Cardiac septum (tissue), 1 donor: ENCODE measurements around the gene MYBPC2. TPM values are rescaled to one million over a fixed set of nuclear protein-coding genes. Genes with fewer than 3 reads are reported as not detected.
"Not testable (repeated sequence)": the region's sequence is repeated elsewhere in the genome, so short reads cannot be mapped to it uniquely, and the experiment has no call there.

Source experiments
- DNase-seq: peaks from one replicate; pipeline ENCODE4 v3.0.0-alpha.2; 2020; ENCODE audit warnings: low spot score
- intact Hi-C: fragments of 100-400 bp; cut with DNase I; formaldehyde crosslinking; loops from one replicate; pipeline ENCODE4 v1.14.0; 2022
- total RNA-seq: library from RNA; stranded (reverse); fragmentation: NEBNext Ultra II Directional; extraction: Animal tissue kit (Norgen Biotek cat#: 25700); gene quantifications from one replicate; pipeline ENCODE4 v1.2.1, GENCODE V29; 2021
- donor health status: DM: no; HTN: no; CAD: no.

The MYBPC2 gene
- total RNA-seq, 1 donor from 2014 or later, result not detected

DNA sequence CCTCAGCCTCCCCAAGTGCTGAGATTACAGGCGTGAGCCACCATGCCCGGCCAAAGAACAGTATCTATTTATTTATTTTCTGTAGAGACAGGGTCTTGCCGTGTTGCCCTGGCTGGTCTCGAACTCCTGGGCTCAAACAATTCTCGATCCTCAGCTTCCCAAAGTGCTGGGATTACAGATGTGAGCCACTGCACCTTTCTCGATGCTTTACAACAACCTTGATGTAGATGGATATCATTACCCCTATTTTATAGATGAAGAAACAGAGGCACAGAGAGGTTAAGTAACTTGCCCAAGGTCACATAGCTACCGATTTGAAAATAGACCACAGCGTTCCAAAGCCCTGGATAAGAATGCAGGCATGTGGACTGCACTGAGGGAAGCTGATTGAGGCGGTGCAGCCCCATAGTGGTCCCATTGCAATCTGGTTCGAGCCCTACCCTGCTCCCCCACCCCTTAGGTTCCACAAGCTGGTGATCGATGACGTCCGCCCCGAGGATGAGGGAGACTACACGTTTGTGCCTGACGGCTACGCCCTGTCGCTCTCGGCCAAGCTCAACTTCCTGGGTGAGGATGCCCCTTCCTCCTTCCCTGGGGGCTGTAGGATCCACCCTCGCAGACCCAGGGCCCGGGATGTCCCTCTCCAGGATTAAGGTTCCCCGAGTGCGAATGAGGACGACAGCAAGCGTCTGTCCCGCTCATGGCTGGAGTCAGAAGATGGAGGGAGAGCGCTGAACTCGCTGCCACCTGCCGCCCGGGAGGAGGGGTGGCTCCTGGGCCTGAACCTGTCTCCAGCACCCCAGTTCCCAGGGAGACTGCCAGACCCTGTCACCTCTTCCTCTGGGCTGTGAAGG lies 17.9 kb downstream of the MYBPC2 start:
- no peak for DNase-seq
- intact Hi-C loops, result no loop called here

DNA sequence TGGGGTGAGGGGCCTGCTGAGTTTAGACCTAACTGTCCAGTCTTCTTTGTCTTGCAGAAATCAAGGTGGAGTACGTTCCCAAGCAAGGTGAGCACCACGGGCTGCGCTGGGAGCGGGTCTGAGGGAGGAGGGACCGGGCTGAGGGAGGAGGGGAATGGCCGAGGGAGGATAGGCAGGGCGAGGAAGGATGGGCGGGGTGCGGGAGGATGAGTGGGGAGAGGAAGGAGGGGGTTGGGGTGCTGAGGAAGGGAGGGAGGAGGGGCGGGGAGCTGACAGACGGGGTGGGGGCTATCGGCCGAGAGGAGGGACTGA lies 18.5 kb downstream of the MYBPC2 start:
- intact Hi-C loops, result no loop called here
- DNase-seq, result no peak

DNA sequence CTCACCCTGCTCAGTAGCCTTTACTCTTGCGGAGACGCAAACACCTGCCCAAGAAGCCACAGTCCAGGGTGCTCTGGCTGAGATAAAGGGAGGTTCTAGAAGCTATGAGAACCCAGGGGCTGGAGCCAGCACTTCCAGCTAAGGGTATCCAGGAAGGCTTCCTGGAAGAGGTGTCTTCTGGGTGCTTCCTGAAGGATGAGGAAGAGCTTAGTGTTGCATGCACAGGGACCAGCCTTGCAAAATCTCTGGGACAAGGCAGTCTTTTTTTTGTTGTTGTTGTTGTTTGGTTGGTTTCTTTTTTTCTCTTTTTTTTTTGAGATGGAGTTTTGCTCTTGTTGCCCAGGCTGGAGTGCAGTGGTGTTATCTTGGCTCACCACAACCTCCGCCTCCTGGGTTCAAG lies 20.6 kb downstream of the MYBPC2 start:
- no peak for DNase-seq
- intact Hi-C loops, result no loop called here

DNA sequence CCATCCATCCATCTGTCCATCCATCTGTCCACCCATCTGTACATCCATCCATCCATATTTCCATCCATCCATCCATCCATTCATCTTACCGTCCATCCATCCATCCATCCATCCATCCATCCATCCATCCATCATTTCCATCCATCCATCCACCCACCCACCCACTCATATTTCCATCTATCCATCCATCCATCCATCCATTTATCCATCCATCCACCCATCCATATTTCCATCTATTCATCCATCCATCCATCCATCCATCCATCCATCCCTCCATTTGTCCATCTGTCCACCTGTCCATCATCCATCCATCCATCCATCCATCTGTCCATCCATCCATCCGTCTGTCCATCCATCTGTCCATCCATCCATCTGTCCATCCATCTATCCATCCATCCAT lies 23.3 kb downstream of the MYBPC2 start:
- intact Hi-C loops, result no loop called here
- DNase-seq, result no peak

DNA sequence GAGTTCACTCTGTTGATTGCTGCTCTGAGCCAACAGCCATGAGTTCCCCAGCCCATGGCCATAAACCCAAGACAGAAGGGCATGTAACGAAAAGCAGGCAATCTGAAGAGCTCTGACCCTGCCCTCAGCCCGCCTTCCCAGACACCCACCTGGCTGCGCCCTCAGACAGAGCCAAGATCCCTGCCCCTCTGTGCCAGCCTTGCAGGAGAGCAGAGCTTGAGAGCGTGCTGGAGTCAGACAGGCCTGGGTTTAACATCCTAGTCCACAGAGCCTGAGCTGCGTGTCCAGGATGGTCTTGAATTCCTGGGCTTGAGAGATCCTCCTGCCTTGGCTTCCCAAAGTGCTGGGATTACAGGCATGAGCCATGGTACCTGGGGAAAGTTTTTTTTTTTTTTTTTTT lies 24.6 kb downstream of the MYBPC2 start:
- no peak for DNase-seq
- intact Hi-C loops, result no loop called here

DNA sequence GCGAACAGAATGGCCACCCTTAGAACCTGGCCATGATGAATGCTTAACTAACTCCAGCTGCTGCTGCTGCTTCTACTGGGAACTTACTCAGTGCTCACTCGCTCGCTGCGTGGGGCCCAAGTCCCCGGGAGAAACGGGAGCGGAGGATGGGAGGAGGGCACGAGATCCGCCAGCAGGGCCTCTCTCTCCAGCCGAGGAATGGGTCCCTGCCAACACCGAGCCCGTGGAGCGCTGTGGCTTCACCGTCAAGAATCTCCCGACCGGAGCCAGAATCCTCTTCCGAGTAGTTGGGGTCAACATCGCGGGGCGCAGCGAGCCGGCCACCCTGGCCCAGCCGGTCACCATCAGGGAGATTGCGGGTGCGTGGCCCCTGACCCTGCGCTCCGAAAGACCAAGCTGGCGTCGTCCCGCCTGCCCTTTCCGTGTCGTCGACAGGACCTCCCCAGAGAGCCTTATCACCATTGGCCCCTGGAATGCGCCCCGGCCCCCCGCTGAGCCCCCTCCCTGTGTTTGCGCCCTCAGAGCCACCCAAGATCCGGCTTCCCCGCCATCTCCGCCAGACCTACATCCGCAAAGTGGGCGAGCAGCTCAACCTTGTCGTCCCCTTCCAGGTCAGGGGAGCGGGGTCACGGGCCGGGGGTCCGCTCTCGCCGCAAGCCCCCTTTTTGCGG lies 25.8 kb downstream of the MYBPC2 start:
- DNase-seq, result no peak
- intact Hi-C loops, result no loop called here

DNA sequence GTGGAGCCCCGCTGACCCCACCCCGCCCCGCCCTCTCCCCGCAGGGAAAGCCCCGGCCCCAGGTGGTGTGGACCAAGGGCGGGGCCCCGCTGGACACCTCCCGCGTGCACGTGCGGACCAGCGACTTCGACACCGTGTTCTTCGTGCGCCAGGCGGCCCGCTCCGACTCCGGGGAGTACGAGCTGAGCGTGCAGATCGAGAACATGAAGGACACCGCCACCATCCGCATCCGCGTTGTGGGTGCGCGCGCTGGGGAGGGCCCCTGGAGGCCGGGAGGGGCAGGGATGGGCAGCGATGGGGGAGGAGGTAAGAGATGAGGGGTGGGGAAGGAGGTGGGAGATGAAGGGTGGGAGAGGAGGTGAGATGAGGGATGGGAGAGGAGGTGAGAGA lies 26.4 kb downstream of the MYBPC2 start:
- intact Hi-C loops, result no loop called here
- no peak for DNase-seq

DNA sequence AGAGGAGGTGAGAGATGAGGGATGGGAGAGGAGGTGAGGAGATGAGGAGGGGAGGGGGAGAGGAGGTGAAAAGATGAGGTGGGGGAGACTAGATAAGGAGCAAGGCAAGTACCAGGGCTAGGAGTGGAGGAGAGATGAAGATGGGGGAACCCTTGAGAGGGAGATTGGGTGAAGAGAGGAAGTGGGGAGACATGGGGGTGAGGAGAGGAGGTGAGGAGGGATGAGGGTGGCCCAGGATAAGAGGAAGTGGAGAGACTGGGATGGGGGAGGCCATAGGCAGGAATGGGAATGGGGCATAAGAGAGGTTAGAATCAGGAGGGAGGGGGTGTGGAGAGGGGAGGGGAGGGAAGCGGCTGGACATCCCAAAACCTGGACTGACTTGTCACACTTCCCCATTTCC lies 26.9 kb downstream of the MYBPC2 start:
- intact Hi-C loops, result loop anchor here (2.0 kb wide), 1 partner anchor 91 kb away; no protein-coding TSS in a partner anchor
- no peak for DNase-seq

DNA sequence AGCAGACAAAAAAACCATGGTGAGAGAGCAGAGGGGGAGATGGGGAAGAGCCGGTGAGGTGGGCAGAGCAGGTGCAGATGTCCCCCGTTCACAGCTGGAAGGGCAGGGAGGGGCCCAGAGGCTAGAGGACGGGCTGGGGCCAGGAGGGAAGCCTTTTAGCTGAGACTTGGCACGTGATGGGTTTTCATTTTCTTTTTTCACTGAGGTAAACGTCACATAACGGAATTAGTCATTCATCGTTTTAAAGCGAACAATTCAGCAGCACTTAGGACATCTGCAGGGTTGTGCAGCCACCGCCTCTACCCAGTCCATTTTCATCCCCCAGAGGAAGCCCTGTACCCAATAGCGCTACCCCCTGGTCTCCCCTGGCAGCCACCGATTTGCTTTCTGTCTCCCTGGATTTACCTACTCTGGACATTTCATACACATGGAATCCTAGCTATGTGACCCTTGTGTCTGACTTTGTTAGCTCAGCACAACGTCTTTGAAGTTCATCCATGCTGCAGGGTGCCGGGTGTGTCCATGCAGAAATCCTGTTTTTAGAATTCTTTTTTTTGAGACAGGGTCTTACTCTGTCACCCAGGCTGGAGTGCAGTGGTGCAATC lies 27.6 kb downstream of the MYBPC2 start:
- no peak for DNase-seq
- intact Hi-C loops, result loop anchor here (2.0 kb wide), 1 partner anchor 91 kb away; no protein-coding TSS in a partner anchor

DNA sequence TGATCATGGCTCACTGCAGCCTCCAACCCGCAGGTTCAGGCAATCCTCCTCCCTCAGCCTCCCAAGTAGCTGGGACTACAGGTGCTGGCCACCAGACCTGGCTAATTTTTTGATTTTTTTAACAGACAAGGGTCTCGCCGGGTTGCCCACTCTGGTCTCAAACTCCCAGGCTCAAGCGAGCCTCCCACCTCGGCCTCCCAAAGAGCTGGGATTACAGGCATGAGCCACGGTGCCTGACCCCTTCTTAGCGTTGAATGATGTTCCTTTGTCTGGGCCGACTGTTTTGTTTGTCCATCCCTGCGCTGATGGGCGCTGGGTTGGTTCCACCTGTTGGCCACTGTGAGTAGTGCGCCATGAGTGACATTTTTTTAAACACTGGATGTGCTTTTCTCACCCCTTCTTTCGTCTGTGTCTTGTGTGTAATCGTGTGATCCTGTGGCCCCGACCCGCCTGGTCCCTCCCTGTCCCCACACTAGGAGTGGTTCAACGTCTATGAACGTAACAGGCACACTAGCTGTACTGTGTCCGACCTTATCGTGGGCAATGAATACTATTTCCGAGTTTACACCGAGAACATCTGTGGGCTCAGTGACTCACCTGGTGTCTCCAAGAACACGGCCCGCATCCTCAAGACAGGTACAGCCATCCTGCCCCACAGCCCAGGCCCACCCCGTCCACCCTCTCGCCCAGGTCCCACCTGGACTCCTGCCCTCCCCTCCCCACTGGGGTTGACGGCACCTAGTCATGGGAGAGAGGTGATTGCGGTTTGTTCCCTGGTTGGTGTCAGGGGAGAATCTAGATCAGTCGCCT lies 28.6 kb downstream of the MYBPC2 start:
- no peak for DNase-seq
- intact Hi-C loops, result loop anchor here (2.0 kb wide), 1 partner anchor 92 kb away; no protein-coding TSS in a partner anchor

DNA sequence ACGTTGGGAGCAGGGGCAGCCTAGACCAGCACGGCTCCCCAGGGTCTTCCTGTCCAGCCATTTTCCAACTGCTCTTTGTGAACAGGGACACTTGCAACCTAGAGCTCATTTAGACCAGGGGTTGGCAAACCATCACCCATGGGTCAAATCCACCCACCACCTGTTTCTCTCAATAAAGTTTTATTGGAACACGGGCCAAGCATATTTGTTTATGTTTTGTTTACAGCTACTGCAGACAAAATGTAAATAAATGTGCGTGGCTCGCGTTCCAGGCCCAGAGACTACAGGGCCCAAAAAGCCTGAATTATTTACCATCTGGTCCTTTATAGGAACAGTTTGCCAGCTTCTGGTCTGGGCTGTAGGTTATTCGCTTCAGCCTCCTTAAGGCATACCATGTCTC lies 30.3 kb downstream of the MYBPC2 start:
- no peak for DNase-seq
- intact Hi-C loops, result no loop called here

DNA sequence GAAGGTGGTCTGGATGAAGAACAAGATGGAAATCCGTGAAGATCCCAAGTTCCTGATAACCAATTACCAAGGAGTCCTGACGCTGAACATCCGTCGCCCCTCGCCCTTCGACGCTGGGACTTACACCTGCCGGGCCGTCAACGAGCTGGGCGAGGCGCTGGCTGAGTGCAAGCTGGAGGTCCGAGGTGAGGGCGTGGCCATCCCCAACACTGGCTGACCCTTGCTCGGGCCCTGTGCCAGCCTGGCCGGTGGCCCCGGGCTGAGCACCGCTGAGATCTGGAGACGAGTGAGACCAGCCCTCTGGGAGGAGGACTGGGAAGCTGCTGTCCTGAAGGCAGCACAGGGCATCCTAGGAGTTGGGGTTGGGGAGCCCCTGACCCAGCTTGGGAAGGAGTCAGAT lies 31.7 kb downstream of the MYBPC2 start:
- intact Hi-C loops, result no loop called here
- DNase-seq, result no peak

DNA sequence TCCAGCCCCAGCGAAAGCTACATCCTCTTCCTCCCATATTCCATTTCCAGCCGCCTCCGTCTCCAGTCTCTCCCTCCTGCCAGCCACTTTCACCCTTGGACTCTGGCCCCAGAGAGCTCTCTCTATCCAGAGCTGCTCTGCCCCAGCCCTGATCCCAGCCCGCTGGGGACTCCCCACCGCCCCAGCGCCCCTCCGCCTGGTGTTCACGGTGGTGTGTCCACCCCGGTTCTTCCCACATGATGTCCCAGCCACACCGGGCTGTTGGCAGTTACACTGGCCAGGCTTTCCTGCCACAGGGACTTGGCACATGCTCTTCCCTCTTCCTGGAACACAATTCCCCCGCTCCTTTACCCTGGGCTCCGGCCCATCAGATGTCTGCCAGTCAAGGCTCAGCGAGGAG lies 32.3 kb downstream of the MYBPC2 start:
- intact Hi-C loops, result no loop called here

DNA sequence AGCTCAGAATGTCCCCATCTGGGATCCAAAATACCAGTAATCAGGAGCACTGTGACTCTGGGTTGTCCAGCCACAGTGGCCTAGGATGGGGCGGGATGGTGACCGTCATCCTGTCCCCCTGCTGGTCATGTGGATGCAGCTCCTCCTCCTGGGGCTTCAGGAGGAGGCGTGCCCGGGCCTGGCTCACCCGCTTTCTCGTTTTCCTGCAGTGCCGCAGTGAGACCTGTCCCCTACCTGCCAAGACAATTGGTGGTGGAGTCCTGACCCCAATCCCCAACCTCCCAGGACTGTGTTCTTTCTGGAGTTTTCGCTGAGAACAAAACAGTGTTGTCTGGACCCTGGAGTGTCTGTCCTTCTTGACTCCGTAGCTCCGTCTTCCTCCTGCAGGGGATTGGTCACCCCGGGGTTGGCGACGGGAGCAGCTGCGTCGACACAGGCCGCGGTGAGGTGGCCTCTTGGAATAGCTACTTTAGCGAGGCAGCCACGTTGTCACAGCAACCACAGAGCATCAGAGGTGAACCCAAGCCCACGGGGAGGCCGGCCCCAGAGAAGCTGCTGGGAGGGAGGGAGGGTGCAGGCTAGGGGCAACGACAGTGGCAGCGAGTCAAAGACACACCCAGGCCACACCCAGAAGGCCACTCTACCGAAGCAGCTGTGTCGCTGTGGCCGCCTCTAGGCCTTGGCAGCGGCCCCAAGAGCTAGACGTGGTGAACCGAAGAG lies 33.5 kb downstream of the MYBPC2 start:
- DNase-seq, result no peak
- intact Hi-C loops, result no loop called here

More for the DNA sequence above, 32.3 kb downstream of the MYBPC2 start:
- DNase-seq, result no peak

DNA sequence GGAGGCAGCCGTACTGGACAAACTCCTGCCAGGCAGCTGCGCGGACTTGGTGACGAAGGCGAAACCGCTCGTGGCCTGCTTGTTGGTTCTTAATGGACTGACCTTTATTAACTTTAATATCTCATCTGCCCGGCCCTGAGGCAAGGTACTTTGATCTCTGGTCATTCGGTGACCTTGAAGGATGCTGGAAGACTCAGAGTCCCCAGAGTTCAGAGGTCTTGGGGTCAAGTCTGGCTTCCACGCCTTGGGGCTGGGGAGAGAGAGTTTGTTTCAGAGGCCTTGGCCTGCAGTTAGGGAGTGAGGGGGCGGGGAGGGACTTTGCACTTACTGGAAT lies 34.0 kb downstream of the MYBPC2 start:
- intact Hi-C loops, result no loop called here
- no peak for DNase-seq

DNA sequence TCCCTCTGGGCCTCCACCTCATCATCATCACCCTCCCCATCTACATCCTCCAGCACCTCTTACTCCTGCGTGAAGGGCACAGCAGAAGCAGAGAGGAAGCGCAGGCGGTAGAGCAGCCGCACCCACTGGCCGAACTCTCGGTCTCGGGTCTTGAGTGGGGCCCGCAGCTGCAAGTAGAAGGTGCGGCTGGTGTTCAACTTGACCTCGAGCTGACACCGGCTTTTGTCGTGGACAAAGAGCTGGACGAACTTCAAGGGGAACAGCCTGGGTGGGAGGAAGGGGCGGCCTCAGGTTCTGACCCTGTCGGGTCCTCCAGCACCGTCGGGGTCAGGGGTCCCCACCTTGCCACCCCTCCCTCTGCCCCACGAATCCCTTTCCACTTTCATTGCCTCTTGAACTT lies 34.9 kb downstream of the MYBPC2 start:
- intact Hi-C loops, result no loop called here
- DNase-seq, result no peak

DNA sequence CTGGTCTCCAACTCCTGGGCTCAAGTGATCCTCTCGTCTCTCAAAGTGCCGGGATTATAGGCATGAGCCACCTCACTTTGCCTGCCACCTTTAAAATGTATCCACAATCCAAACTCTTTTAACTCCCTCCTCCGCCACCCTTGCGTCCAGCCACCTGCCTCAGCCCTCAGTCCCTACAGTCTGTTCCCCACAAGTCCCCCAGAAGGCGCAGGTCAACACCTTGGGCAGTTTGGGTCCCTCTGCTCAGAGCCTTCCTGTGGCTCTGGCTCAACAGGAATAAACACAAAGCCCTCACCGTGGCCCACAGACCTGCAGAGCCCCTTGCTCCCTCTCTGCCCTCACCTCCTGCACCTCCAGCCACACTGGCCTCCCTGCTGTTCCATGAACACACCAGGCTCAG lies 36.1 kb downstream of the MYBPC2 start:
- DNase-seq, result no peak
- intact Hi-C loops, result no loop called here

DNA sequence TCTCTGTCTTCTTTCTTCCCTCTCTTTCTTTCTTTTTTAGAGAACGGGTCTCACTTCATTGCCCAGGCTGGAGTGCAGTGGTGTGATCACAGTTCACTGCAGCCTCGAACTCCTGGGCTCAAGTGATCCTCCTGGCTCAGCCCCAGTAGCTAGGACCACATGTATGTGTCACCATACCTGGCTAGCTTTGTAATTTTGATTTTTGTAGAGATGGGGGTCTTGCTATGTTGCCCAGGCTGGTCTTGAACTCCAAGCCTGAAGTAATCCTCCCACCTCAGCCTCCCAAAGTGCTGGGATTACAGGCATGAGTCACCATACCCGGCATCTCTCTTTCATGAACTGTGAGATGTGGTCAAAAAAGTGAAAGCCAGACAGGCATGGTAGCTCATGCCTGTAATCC lies 40.6 kb downstream of the MYBPC2 start:
- DNase-seq, intact Hi-C loops: not testable (repeated sequence)

DNA sequence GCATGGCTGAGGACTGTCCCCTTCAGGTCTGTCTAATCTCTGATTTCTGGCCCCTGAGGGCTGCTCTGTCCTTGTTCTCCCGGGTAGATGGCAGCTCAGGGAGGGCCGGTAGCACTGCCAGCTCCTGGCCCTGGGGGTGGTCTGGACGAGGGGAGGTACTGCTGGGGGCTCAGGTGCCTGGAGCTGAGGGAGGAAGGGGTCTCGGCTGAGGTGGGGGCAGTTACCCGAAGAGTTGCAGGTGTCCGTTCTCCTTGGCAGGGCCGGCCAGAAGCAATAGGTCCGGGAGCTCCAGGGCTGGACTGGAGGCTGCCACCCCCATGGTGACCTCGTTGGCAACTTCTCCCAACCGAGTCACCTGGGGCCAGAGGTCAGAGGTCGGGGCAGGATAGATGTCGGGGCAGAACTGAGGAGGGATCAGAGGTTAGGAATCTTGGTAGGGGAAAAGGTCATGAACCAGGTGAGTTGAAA lies 42.4 kb downstream of the MYBPC2 start:
- intact Hi-C loops, result loop anchor here (5.0 kb wide), 1 partner anchor 98 kb away; the partner anchor contains the start of gene NR1H2

More for the DNA sequence above, 42.4 kb downstream of the MYBPC2 start:
- DNase-seq, result no peak
